ENCODE measurements around the gene MTHFR. TPM values are rescaled to one million over a fixed set of nuclear protein-coding genes. Genes with fewer than 3 reads are reported as not detected.

The MTHFR gene
- polyA plus RNA-seq, 1 donor, result 17.1 TPM

DNA sequence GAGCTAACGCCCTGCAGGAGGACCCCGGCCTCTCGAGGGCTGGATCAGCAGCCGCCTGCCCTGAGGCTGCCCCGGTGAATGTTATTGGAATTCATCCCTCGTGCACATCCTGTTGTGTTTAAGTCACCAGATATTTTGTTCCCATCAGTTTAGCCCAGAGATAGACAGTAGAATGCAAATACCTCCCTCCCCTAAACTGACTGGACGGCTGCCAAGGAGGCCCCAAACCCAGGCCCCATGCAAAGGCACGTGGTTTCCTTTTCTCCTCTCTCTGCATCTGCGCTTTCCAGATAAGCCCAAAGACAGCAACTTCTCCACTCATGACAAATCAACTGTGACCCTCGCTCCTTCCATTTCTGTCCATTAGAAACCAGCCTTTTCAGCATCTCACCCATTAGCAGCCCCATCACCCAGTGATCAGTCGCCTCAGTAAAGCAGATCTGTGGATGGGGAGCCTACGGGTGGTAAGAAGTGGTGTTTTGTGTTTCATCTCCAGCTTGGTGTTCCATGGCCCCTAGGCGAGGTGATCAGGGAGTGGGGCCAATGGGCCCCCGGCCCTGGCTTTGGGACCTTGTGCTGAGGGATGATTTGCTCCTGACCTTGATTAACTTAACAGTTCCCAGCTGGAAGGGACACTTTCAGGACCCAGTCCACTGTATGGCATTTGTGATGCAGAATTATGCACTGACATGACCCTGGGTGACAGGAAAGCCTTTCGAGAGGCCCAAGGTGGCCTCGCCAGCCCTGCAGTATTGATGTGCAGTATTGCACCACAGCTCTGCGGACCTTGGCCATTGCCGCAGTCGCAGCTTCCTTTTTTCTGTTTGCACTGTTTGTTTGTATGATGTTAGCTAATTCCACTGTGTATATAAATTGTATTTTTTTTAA is 36.6 kb upstream of the MTHFR start:
- H3K27me3 ChIP-seq (ENCODE audit: control insufficient read depth, insufficient read depth, low read length), result no peaks in the 10 kb centered on the region
- H3K4me3 ChIP-seq (ENCODE audit: low read length), result no peak overlapping the region
- H3K4me1 ChIP-seq (ENCODE audit: control insufficient read depth, insufficient read depth, low read length), result peaks cover 5% of the 10 kb centered on the region
- no peak overlapping the region for H3K27ac ChIP-seq (ENCODE audit: low read length)
- no peaks in the 10 kb centered on the region for H3K9me3 ChIP-seq (ENCODE audit: control insufficient read depth, low read depth, low read length)
- WGBS (ENCODE audit: insufficient coverage, low lambda C conversion rate), result 80% methylated on average over 1 of the region's 19 CpGs
- peak; percentile 22 to 54 for DNase-seq
- H3K36me3 ChIP-seq (ENCODE audit: control insufficient read depth, insufficient read depth, low read length), result peaks cover 84% of the 10 kb centered on the region

DNA sequence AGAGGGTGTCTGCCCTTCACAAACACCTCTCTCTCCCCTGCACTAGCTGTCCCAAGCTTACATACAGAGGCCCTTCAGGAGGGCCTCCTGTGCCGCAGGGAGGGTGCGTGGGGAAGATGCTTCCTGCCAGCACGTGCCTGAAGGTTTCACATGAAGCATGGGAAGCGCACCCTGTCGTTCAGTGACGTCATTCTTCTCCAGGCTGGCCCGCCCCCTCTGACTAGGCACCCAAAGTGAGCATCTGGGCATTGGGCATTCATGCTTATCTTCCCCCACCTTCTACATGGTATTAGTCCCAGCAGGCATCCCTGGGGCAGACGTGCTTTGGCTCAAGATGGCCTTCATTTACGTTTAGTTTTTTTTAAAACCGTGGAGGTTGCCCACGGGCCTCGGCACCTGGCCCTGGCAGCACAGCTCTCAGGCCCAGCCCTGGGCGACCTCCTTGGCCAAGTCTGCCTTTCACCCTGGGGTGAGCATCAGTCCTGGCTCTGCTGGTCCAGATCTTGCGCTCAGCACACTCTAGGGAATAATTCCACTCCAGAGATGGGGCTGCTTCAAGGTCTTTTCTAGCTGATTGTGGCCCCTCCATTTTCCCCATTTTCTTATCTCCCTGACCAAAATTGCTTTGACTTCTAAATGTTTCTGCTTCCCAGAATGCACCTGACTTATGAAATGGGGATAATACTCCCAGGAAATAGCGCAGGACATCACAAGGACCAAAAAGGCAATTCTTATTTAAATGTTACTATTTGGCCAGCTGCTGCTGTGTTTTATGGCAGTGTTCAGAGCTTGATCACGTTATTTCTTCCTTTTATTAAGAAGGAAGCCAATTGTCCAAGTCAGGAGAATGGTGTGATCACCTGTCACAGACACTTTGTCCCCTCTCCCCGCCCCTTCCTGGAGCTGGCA is 35.7 kb upstream of the MTHFR start:
- WGBS (ENCODE audit: insufficient coverage, low lambda C conversion rate), result 50% methylated on average over 1 of the region's 17 CpGs
- Histone ChIP-seq H3K36me3 (ENCODE audit: control insufficient read depth, insufficient read depth, low read length) (peaks cover 85% of the 10 kb centered on the region), H3K4me1 (ENCODE audit: control insufficient read depth, insufficient read depth, low read length) (peaks cover 5% of the 10 kb centered on the region), H3K27me3 (ENCODE audit: control insufficient read depth, insufficient read depth, low read length) (no peaks in the 10 kb centered on the region), H3K27ac (ENCODE audit: low read length) (no peak overlapping the region), H3K9me3 (ENCODE audit: control insufficient read depth, low read depth, low read length) (no peaks in the 10 kb centered on the region), H3K4me3 (ENCODE audit: low read length) (no peak overlapping the region)
- no peak for DNase-seq

DNA sequence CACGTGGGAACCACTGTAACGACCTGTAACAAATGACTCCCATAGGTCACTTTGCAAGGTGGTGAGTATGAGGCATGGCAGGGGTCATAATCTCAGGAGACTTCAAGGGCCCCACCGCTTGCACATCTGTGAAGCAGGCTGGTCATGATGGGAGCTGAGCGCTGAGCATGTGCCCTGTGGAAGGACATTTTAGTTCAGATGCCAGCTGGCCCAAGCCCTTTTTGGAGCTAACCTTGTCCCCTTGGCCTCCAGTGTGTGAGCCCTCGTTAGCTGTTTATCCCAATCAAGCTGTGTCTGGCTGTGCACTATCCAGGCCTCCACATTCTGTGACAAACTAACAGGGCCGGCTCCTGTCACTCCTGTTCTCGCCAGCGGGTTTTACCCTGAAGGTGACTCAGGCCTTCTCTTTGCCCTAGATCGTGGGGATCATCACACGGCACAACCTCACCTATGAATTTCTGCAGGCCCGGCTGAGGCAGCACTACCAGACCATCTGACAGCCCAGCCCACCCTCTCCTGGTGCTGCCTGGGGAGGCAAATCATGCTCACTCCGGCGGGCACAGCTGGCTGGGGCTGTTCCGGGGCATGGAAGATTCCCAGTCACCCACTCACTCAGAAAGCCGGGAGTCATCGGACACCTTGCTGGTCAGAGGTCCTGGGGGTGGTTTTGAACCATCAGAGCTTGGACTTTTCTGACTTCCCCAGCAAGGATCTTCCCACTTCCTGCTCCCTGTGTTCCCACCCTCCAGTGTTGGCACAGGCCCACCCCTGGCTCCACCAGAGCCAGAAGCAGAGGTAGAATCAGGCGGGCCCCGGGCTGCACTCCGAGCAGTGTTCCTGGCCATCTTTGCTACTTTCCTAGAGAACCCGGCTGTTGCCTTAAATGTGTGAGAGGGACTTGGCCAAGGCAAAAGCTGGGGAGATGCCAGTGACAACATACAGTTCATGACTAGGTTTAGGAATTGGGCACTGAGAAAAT is 34.3 kb upstream of the MTHFR start:
- Histone ChIP-seq H3K4me1 (ENCODE audit: control insufficient read depth, insufficient read depth, low read length) (peaks cover 5% of the 10 kb centered on the region), H3K4me3 (ENCODE audit: low read length) (no peak overlapping the region), H3K36me3 (ENCODE audit: control insufficient read depth, insufficient read depth, low read length) (peaks cover 95% of the 10 kb centered on the region), H3K9me3 (ENCODE audit: control insufficient read depth, low read depth, low read length) (no peaks in the 10 kb centered on the region), H3K27me3 (ENCODE audit: control insufficient read depth, insufficient read depth, low read length) (no peaks in the 10 kb centered on the region), H3K27ac (ENCODE audit: low read length) (no peak overlapping the region)
- DNase-seq, result no peak
- WGBS (ENCODE audit: insufficient coverage, low lambda C conversion rate), result no CpG with 5 or more reads among the region's 20 CpGs

DNA sequence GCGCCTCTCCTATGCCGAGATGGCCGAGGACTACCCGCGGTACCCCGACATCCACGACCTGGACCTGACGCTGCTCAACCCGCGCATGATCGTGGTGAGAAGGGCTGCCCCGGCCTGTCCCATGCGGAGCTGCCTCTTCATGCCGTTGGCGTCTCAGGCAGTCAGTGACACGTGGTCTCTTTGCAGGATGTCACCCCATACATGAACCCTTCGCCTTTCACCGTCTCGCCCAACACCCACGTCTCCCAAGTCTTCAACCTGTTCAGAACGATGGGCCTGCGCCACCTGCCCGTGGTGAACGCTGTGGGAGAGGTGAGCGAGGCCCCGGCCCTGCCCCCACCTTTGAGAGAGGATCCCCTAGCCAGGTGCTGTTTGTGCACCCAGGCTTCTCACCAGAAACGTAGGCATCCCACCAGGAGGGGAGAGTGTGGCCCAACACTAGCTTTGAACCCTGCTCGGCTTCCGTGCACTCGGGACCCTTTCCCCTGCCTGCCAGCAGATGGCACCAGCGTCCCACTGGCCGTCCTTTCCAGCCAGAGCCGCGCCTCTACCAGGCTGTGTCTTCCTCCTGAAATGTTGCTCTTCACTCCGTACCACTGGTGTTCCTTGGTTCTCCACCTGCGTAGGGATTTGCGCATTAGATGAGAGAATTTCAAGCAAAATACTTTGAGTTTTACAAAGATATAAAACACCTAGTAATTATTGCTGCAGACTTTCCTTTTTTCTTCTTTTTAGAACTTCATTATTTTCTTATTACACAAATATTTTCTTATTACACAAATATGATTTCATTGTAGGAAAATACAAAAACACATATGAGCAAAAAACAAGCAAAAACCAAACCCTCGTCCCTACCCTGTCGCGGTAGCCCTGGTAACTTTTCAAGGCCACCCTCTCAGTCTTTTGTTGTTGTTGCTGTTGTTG is 32.8 kb upstream of the MTHFR start:
- Histone ChIP-seq H3K27ac (ENCODE audit: low read length) (no peak overlapping the region), H3K27me3 (ENCODE audit: control insufficient read depth, insufficient read depth, low read length) (no peaks in the 10 kb centered on the region)
- WGBS (ENCODE audit: insufficient coverage, low lambda C conversion rate), result no CpG with 5 or more reads among the region's 40 CpGs

DNA sequence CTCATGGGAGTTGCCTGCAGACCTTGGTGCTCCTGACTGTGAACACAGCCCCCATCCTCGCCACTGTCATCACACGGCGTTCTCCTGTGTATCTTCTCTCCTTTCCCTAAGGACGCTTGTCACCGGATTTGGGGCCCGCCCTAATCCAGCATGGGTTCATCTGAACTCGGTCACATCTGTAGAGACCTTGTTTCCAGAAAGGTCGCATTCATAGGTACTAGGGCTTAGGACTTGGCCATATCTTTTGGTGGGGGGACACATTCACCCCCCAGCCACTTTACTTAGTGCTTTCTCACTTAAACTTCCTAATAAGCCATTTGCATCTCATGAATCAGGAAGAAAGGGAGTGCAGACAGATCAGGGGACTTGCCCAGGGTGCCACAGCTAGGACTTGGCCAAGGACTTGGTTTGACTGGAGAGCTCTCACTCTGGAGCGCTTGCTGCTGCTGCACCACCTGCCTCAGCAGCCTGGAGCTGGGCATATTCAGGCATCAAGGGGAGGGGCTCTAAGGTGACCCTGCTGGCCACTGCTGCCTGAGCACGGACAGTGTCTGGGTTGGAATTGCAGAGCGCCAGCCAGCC is 32.1 kb upstream of the MTHFR start:
- peaks cover 5% of the 10 kb centered on the region for H3K4me1 ChIP-seq (ENCODE audit: control insufficient read depth, insufficient read depth, low read length)
- H3K9me3 ChIP-seq (ENCODE audit: control insufficient read depth, low read depth, low read length), result no peaks in the 10 kb centered on the region
- H3K4me3 ChIP-seq (ENCODE audit: low read length), result no peak overlapping the region
- no peak overlapping the region for H3K27ac ChIP-seq (ENCODE audit: low read length)
- DNase-seq, result no peak
- H3K36me3 ChIP-seq (ENCODE audit: control insufficient read depth, insufficient read depth, low read length), result peaks cover 99% of the 10 kb centered on the region
- WGBS (ENCODE audit: insufficient coverage, low lambda C conversion rate), result no CpG with 5 or more reads among the region's 11 CpGs
- H3K27me3 ChIP-seq (ENCODE audit: control insufficient read depth, insufficient read depth, low read length), result no peaks in the 10 kb centered on the region

More for the DNA sequence above, 32.8 kb upstream of the MTHFR start:
- H3K4me3 ChIP-seq (ENCODE audit: low read length), result no peak overlapping the region
- peak; percentile 31 to 48 for DNase-seq
- H3K4me1 ChIP-seq (ENCODE audit: control insufficient read depth, insufficient read depth, low read length), result peaks cover 5% of the 10 kb centered on the region
- H3K9me3 ChIP-seq (ENCODE audit: control insufficient read depth, low read depth, low read length), result no peaks in the 10 kb centered on the region
- peaks cover 95% of the 10 kb centered on the region for H3K36me3 ChIP-seq (ENCODE audit: control insufficient read depth, insufficient read depth, low read length)

DNA sequence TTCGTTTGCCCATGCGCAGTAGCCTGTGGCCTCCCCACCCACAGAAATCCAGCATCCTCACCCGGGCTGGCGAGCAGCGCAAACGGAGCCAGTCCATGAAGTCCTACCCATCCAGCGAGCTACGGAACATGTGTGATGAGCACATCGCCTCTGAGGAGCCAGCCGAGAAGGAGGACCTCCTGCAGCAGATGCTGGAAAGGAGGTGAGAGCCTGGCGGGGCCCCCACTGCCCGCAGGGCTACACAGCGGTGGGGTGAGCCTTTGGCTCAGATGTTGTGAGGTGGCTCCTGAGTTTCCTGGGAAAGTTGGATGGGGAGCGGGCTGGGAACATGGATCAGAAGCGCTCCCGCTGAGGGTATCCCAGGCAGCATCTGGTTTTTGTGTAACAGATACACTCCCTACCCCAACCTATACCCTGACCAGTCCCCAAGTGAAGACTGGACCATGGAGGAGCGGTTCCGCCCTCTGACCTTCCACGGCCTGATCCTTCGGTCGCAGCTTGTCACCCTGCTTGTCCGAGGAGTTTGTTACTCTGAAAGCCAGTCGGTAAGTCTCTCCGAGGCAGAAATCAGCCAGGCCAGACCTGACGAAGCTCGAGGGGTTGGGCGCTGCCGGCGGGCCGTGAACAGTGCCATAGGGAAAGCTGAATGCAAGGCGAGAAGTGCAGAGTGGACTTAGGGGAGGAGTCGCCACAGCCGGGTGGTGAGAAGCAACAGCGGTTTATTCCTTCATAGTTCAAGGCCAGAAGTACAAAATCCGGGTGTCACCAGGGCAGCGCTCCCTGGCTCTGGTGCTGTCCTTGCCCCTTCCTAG is 31.4 kb upstream of the MTHFR start:
- no peak for DNase-seq
- no peaks in the 10 kb centered on the region for H3K4me1 ChIP-seq (ENCODE audit: control insufficient read depth, insufficient read depth, low read length)
- H3K27me3 ChIP-seq (ENCODE audit: control insufficient read depth, insufficient read depth, low read length), result no peaks in the 10 kb centered on the region
- H3K4me3 ChIP-seq (ENCODE audit: low read length), result no peak overlapping the region
- no CpG with 5 or more reads among the region's 36 CpGs for WGBS (ENCODE audit: insufficient coverage, low lambda C conversion rate)
- H3K27ac ChIP-seq (ENCODE audit: low read length), result no peak overlapping the region
- no peaks in the 10 kb centered on the region for H3K9me3 ChIP-seq (ENCODE audit: control insufficient read depth, low read depth, low read length)
- H3K36me3 ChIP-seq (ENCODE audit: control insufficient read depth, insufficient read depth, low read length), result peaks cover 98% of the 10 kb centered on the region

DNA sequence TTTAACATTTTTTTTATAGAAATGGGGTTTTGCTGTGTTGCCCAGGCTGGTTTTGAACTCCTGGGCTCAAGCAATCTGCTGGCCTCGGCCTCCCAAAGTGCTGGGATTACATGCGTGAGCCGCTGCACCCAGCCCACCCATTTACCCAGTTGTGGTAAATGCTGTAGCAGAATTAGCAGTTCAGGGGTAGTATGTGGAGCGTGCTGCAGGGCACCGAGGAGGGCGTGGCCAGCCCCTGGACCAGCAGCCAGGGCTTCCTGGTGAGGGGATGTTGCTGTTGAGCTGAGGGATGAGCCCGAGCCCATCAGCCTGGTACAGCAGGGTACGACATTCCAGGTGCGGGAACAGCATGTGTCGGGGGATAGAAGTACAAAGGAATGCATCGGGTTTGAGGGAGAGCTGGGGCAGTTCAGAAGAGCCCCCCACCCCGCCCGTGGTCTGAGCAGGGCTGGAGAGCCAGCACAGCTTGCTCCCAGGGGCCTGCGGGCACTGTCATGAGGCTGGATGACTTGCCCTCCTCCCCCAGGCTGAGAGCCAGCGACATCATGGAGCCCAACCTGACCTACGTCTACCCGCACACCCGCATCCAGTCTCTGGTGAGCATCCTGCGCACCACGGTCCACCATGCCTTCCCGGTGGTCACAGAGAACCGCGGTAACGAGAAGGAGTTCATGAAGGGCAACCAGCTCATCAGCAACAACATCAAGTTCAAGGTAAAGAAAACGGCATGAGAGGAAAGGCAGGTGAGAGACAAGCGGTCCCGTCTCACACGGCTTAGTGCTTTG is 29.9 kb upstream of the MTHFR start:
- no peak overlapping the region for H3K4me3 ChIP-seq (ENCODE audit: low read length)
- H3K27me3 ChIP-seq (ENCODE audit: control insufficient read depth, insufficient read depth, low read length), result no peaks in the 10 kb centered on the region
- no peak for DNase-seq
- peaks cover 86% of the 10 kb centered on the region for H3K36me3 ChIP-seq (ENCODE audit: control insufficient read depth, insufficient read depth, low read length)
- no peak overlapping the region for H3K27ac ChIP-seq (ENCODE audit: low read length)
- no peaks in the 10 kb centered on the region for H3K9me3 ChIP-seq (ENCODE audit: control insufficient read depth, low read depth, low read length)
- WGBS (ENCODE audit: insufficient coverage, low lambda C conversion rate), result no CpG with 5 or more reads among the region's 28 CpGs
- H3K4me1 ChIP-seq (ENCODE audit: control insufficient read depth, insufficient read depth, low read length), result no peaks in the 10 kb centered on the region

DNA sequence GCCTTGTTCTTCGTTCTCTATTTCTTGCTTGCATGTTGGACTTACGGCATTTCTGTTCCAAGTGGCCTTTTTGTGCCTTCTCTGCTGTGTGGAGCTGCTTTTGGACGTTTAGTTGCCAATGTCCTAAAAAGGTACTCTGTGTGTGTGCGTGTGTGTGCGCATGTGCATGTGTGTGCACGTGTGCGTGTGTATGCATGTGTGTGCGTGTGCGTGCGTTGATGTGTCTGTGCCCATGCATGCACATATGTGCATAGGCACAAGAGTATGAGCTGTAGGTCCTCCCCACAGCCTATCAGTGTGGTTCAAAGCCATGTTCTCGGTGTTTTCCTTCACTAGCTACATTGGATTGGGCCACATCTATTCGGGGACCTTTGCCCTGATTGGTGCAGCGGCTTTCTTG is 28.1 kb upstream of the MTHFR start:
- no peaks in the 10 kb centered on the region for H3K27me3 ChIP-seq (ENCODE audit: control insufficient read depth, insufficient read depth, low read length)
- H3K4me1 ChIP-seq (ENCODE audit: control insufficient read depth, insufficient read depth, low read length), result no peaks in the 10 kb centered on the region
- H3K4me3 ChIP-seq (ENCODE audit: low read length), result no peak overlapping the region
- WGBS (ENCODE audit: insufficient coverage, low lambda C conversion rate), result no CpG with 5 or more reads among the region's 13 CpGs
- no peaks in the 10 kb centered on the region for H3K9me3 ChIP-seq (ENCODE audit: control insufficient read depth, low read depth, low read length)
- no peak for DNase-seq
- H3K36me3 ChIP-seq (ENCODE audit: control insufficient read depth, insufficient read depth, low read length), result peaks cover 82% of the 10 kb centered on the region
- H3K27ac ChIP-seq (ENCODE audit: low read length), result no peak overlapping the region

Data from large intestine (tissue), 3 donors.